SW480 (cell line): ENCODE results near the gene VPS37B.

ENCODE experiments used
- DNase-seq: peaks from one replicate; pipeline ENCODE4 v3.0.0-alpha.2; 2016; ENCODE audit warnings: low spot score

The VPS37B gene

GRCh38 chr12:122852336-122853275 lies 43.3 kb downstream of the VPS37B start:
- DNase-seq: no peak

- DNase-seq: no peak
Observed at GRCh38 chr12:122851820-122852219, 44.1 kb downstream of the VPS37B start.

DNA sequence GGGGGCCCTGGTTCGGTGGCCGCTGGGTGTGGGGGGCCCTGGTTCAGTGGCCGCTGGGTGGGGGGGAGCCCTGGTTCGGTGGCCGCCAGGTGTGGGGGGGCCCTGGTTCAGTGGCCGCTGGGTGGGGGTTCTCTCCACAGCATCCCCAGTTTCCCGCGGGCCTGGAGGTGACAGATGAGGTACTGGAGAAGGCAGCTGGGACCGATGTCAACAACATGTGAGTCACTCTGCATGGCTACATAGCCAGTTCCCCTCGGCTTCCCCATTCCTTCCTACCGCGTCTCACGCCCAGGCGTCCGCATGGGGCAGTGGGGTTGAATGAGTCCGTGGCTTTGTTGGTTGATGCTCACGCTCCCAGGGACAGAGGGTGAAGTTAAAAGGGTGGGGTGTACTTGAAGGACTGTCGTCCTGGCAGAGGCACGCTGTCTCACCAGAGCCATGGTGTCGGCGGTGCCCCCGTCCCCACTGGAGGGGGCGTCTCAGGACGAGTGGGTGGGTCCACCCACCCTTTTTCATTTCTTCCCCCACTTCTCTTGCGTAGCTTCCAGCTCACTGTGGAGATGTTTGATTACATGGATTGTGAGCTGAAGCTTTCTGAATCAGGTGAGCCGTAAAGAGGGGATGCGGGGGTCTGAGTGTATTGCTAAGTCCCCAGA lies 45.1 kb downstream of the VPS37B start:
- DNase-seq: no peak

- no peak for DNase-seq
Observed at GRCh38 chr12:122850048-122850445, 45.9 kb downstream of the VPS37B start.

GRCh38 chr12:122849352-122850047 lies 46.4 kb downstream of the VPS37B start:
- no peak for DNase-seq

DNA sequence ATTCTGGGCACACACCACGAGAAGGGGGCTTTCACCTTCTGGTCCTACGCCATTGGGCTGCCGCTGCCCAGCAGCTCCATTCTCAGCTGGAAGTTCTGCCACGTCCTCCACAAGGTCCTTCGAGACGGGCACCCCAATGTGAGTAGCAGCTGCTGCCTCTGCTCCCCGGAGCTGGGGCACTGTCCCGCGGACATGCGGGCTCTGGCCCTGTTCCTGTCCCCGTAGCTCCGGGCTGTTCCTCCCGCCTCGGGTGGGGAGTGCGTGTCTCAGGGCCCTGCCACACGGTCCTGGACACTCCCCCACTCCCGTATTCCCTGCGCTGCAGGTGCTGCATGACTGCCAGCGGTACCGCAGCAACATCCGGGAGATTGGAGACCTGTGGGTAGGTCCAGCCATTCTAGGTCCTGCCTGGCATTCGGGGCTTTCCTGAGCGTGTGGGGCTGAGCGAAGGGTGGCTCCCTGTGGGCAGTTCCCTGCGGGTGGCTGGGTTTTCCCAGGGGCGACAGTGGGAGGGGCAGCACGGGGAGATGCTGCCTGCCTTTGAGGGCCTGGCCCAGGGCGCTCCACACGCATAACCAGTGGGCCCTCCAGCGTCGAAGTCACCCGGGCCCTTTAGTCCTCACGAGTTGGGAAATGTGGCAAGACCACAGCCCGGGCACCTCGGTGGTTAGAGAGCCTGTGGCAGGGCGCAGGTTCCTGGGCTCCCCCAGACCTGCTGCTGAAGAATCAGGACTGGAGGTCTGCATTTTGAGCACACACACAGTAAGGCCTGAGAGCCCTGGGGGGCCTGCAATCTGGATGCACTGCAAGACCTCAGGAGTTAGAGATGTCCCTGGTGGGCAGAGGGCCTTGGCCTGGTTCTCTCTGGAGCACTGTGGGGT lies 47.2 kb downstream of the VPS37B start:
- no peak for DNase-seq

DNA sequence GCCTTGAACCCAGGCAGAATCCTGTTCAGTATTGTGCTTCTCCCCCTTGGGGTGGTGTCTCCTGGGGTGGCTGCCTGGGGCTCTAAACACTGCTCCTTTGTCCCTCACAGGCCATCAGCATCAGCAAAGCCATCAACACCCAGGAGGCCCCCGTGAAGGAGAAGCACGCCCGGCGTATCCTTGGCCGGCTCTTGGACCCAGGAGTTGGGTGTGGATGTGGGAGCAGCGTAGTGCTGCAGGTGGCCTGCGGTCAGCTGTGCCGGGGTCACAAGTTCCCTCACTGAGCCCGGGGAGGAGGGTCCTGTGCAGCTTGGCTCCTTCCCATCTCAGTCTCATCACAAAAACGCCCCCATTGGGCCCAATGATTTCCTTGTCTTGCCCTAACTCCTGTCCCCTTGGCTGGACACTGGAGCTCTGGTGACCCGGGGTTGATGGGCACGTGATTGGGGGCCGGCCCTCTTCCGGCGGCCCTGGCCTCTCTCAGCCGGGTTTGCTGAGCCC lies 48.0 kb downstream of the VPS37B start:
- no peak for DNase-seq

DNA sequence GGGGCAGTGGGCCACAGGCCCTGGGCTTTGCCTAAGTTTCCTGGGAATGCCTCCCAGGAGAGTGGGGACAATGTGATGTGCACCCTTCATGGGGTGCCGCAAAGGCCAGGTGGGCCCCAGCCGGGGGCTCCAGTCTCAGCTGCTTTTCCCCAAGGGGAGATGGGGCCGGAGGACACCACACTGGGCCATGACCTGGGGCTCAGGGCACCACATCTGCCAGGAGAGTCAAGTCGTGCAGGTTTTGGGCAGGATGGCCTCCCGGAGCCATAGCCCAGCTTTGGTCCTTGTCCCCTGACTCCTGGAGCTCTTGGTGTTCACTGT lies 48.4 kb downstream of the VPS37B start:
- no peak for DNase-seq

DNA sequence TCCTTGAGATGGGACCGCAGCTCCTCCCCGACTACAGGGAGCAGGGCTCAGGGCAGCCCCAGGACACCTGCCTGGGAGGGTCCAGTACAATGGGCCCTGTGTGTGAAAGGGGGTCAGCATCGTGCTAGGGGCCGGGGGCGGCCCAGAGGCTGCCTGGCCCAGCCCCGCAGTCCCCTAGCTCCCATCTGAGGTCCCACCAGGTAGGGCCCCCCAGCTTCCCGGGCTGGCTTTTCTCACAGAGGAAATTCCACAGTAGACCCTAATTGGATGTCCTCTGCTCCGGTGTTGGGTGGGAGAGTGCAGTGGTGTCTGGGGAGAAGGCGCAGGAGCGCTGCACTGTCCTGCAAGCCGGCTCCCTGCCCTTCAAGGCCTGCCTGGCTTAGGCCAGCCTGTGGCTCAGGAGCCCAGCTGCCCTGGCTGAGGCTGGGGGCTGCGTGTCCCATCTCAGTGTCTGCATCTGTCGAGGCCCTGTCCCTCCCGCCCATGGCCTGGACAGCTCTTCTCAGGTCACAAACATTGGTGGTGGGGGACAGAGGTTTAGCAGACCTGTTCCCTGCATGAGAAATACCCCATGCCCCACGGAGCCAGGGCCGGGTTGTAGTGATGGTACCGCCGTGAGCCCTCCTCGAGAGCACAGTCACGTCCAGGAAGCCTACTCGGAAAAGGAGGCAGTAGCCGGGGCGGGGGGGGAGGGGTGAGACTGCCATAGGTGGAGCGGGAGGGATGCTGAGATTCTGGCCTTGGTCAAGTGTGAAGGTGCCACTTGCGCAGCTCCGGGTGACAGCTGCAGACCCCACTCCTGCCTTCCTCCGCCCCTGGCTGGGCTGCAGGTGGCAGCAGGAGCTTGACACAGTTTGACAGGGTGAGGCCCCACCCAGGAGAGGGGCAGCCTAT lies 49.1 kb downstream of the VPS37B start:
- no peak for DNase-seq

DNA sequence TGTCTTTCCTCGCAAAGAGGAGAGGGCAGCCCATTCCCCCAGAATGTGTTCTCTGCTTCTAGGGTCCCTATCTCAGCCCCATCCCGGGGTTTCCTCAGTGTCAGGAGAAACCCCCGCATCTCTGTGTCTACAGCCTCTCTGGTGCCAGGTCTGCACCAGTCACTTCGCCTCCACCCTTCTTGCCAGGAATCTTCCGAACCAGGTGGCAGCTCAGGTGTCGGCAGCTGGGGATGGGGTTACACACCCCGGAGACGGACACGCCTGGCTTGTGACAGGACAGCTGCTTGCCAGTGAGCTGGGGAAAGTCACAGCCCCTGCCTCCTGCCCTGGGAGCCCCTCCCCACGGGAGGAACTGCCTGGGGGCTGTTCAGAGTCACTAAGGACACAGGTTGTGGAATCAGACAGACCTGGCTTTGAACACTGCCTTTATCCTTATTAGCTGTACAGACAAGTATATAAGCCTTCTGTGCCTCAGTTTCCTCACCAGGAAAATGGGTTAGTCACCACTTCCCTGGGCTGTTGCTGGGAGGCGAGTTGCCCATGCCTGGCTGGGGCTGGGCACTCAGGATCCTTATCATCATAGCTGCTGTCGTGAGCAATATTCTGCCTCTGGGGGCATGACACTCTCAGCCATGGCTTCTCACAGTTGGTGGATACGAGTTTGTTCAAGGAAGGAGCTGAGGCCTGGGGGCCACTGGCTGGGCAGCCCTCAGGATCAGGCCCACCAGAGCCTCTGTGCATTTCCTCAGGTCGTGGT lies 49.9 kb downstream of the VPS37B start:
- DNase-seq: no peak

DNA sequence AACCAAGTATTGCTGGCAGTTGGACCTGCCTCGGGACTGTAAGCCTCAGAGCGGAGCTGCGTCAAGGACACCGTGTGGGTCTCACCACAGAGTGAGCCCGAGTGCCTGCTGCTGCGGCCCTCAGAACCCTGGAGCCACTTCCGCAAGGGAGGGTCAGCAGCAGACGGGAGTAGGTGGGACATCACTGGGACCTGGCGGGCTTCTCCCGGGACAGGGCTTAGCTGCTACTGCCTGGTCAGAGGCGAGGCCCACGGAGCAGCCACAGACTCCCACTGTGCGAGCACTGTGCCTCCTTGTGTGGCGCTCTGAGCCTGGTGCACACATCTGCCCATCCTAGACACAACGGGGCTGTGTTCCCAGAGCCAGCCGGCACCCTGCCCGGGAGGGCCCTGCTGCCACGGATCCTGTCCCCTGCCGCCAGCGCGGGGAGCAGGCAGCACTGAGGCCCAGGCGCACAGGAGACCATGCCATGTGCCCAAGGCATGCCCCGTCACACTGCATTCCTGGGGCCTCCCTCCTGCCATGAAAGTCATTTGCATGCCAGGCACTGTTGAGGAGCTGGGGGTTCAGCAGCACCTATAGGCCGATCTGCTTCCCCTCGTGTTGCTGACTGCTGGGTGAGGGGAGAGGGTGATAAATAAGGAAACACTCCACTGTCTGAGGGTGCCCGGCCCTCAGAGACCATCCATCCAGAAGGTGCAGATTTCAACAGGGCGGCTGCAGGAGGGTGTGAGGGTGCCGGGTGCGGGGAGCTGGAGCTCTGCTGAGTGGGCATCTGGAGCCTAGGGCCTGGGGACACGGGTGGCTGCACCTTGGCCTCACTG lies 50.7 kb downstream of the VPS37B start:
- no peak for DNase-seq

DNA sequence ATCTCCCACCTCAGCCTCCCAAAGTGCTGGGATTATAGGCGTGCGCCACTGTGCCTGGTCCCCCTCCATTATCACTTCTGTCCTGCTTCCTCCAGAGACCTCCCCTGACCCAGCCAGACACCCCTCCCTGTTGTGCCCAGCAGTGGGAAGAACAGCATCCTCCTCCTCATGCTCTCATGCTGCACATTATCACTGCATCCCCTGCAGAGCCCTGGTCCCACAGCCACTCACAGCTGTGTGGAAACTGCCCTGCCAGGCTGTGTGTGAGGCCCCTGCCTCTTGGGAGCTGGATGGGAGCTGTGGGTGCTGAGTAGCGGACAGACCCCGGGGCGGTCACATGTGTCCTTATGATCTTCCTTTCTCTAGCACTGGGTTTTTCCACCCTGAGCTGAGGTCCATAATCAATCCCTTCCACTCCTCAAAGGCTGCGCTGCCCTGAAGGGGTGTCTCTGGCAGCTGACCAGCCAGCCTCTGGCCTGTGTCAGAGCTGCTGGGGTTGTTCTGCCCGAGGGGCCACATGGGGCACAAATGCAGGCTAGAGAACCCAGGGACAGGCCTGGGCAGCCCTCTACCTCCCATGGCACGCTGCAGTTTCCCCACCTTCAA lies 51.5 kb downstream of the VPS37B start:
- DNase-seq: no peak

GRCh38 chr12:122843455-122843854 lies 52.5 kb downstream of the VPS37B start:
- DNase-seq: no peak

DNA sequence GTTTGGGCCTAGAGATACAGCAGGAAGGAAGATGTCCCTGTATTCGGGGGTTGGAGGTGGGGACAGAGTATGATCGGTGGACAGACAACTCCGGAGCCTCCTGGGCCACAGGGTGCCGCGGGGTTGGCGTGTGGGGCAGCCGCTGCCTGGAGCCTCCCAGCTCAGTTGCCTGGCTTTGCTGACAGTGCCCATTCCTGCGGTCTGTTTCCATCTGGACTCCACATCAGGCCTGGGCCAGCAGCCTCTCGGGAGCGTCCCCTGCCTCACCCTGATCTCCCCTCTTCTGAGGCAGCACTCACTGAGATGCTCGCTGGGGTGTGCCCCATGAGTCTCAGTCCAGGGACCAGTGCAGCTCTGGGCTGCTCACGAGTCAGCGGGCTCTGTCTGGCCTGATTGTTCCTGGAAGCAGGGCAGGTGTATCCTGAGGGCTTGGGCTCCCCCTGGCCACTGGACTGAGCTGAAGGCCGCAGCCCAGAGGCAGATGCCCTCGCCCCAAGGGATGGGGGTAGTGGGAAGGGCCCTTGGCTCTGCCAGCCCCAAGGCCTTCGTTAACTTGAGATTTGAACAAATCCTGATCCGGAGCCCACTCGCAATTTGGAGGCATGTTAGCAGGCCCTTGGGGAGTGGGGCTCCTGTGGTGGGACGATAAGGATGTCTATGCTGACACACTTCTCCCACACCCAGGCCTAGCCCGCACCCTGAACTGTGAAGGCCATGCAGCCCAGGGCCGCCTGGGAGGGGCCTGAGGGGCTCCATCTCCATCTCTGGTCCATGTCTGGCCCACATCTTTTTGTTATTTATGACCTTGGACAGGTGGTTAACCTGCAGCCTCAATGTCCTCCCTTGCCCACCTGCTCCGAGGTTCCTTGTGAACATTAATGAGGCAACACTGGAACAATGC lies 53.2 kb downstream of the VPS37B start:
- DNase-seq: no peak

DNA sequence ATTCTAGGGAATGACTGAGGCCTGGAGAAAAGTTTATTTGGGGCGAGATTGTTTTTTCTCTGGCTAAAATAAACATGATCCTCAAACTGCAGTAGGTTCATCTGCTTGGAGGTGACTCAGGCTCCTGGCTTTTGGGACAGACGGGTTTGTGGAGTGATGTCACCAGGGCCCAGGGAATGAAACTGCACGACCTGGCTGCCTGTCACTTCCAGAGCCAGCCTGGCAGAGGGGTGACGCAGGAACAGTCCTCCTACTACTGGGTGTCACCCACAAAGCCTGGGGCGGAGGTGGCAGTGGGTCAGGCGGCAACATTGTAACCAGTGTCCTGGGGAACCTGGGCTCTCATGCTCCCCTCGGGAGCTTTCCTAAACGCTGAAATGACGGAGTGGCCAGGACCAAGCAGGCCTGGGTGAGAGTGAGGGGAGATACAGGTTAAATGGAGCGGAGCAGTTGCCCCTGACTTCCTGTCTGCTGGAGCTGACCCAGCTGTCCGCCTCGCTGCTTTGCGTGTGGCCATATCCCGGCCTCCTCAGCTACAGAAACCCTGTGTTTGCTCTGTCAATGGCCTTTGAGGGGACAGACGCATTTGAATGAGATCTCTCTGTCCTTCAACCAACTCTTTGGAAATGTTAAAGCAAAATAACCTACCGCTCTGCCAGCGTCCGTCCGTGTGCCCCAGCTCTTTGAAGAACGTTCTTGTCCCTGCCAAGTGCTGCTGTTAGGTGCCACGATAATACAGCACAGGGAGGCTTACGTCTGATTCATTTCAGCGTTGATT lies 54.2 kb downstream of the VPS37B start:
- no peak for DNase-seq

GRCh38 chr12:122840580-122841513 lies 55.1 kb downstream of the VPS37B start:
- no peak for DNase-seq
